Measurements from ENCODE around the gene LBP. TPM values are rescaled to one million over a fixed set of nuclear protein-coding genes. Genes with fewer than 3 reads are reported as not detected.
"Not testable (repeated sequence)": the region's sequence is repeated elsewhere in the genome, so short reads cannot be mapped to it uniquely, and the experiment has no call there.

Gene LBP
- total RNA-seq, 4 donors from 2014 or later: 0.95 to 59.9 (median 7.0) TPM

- TF ChIP-seq CTCF (IDR thresholded peaks at IDR 0.05): no peak
- DNase-seq (ENCODE audit: low spot score): no peak
- ATAC-seq (ENCODE audit: low FRiP score): no peak
Observed at GRCh38 chr20:38311091-38311490, 35.2 kb upstream of the LBP start.

GRCh38 chr20:38311491-38311890, 34.8 kb upstream of the LBP start:
- ATAC-seq (ENCODE audit: low FRiP score): no peak
- DNase-seq (ENCODE audit: low spot score): no peak
- TF ChIP-seq CTCF (IDR thresholded peaks at IDR 0.05): no peak

GRCh38 chr20:38313676-38314075, 32.6 kb upstream of the LBP start:
- no peak for DNase-seq (ENCODE audit: low spot score)
- no peak for ATAC-seq (ENCODE audit: low FRiP score)
- TF ChIP-seq CTCF (IDR thresholded peaks at IDR 0.05): no peak

- DNase-seq (ENCODE audit: low spot score); ATAC-seq (ENCODE audit: low FRiP score): not testable (repeated sequence)
Observed at GRCh38 chr20:38314350-38314749, 31.9 kb upstream of the LBP start.

GRCh38 chr20:38315290-38315966, 30.9 kb upstream of the LBP start:
- DNase-seq (ENCODE audit: low spot score): no peak
- TF ChIP-seq CTCF (IDR thresholded peaks at IDR 0.05): no peak
- ATAC-seq (ENCODE audit: low FRiP score): no peak

- ATAC-seq (ENCODE audit: low FRiP score): no peak
- DNase-seq (ENCODE audit: low spot score): no peak
- no peak for TF ChIP-seq CTCF (IDR thresholded peaks at IDR 0.05)
Observed at GRCh38 chr20:38316341-38316740, 29.9 kb upstream of the LBP start.

GRCh38 chr20:38317422-38317821, 28.9 kb upstream of the LBP start:
- no peak for TF ChIP-seq CTCF (IDR thresholded peaks at IDR 0.05)
- DNase-seq (ENCODE audit: low spot score): no peak
- no peak for ATAC-seq (ENCODE audit: low FRiP score)

Data from omental fat pad (tissue), 4 donors.